Measurements from ENCODE around the gene CCNYL1. TPM values are rescaled to one million over a fixed set of nuclear protein-coding genes. Genes with fewer than 3 reads are reported as not detected.

The CCNYL1 gene
- 10 to 100 TPM in 3 of 4 donors, 1 to 10 TPM in 1; 8.2 to 18.4 (median 15.2) TPM for polyA plus RNA-seq
- long read RNA-seq, donor 1: 0 reads
- long read RNA-seq, donor 2, partial matches to known transcripts: 0 of 1 reads
- long read RNA-seq, donor 2, other reads (novel, unspliced or antisense): 0 of 1 reads
- long read RNA-seq, donor 3, partial matches to known transcripts: 7 of 34 reads
- long read RNA-seq, donor 3, other reads (novel, unspliced or antisense): 27 of 34 reads
- long read RNA-seq, donor 4: 0 reads
- long read RNA-seq, donor 5, partial matches to known transcripts: 0 of 1 reads
- long read RNA-seq, donor 5, other reads (novel, unspliced or antisense): 0 of 1 reads
- long read RNA-seq, donor 6, partial matches to known transcripts: 0 of 2 reads
- long read RNA-seq, donor 6, other reads (novel, unspliced or antisense): 0 of 2 reads
- long read RNA-seq, donor 7: 0 reads
- long read RNA-seq, donor 8: 0 reads
- long read RNA-seq, donor 9, partial matches to known transcripts: 0 of 2 reads
- long read RNA-seq, donor 9, other reads (novel, unspliced or antisense): 0 of 2 reads
- long read RNA-seq, donor 10, partial matches to known transcripts: 0 of 9 reads
- long read RNA-seq, donor 10, other reads (novel, unspliced or antisense): 6 of 9 reads

DNA sequence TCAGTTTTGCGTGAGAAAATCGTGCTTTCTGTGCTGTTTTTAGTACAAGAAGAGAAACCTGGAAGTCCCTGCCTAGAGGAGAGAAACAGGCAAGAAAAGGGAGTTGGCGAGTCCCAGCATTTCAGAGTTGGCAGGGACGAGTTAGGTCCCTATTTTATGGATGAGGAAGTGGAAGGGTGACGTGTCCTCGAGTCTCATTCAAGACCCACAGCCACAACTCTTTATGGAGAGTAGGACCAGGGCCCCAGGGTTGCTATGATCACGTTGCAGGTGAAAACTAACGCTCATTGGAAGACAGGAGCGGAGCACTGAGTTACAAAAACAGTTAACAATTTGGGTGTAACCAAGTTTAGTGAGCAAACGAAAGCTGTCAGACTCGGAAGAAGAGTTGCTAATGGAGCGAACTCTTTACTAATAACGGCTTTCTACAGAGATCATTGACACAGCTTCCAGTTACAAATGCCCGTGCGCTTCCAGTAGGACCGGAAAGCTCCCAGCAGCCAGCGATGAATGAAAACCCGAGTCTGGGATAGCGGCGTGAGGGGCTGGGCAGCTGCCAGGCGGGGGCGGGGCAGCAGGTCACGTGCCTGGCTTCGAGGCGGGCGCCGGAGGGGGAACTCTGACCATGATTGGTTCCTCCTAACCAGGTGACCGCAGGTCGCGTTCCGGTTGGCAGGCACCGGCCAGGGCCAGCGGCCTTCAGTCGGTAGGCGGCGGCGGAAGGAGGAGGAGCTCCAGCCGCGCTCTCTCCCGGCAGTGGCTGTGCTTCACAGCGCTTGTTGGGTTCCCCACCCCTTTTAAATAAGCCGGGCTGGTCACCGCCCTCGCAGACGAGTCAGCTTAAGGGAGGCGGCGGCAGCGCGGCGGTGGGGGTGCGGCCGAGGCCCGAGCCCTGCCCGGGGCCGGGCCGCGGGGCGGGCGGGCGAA lies at the start of gene CCNYL1:
TSS of gene CCNYL1 (plus strand) at position 827 of the 927 bp plus-strand sequence. CDS start 257 bp downstream, outside the sequence.
- Histone ChIP-seq H3K4me3 (ENCODE audit: low read depth in 1 of 3, low read length in 3 of 3) (peak within 1 kb of the TSS; percentile 90 to 100 (median 94)), H3K36me3 (ENCODE audit: control insufficient read depth in 3 of 3, insufficient read depth in 2 of 3, low read depth in 1 of 3, low read length in 3 of 3) (no peaks in the 10 kb centered on the region), H3K4me1 (ENCODE audit: control insufficient read depth in 3 of 3, insufficient read depth in 2 of 3, low read depth in 1 of 3, low read length in 2 of 3) (peaks cover 2 to 7% (median 3%) of the 10 kb centered on the region in 3 donors), H3K9me3 (ENCODE audit: control insufficient read depth in 2 of 2, insufficient read depth in 1 of 2, low read depth in 1 of 2, low read length in 1 of 2) (no peaks in the 10 kb centered on the region), H3K27ac (ENCODE audit: low read depth in 1 of 3, low read length in 2 of 3) (peak within 1 kb of the TSS; percentile 96 to 99 (median 98)), H3K27me3 (ENCODE audit: control insufficient read depth in 3 of 3, insufficient read depth in 3 of 3, low read length in 3 of 3) (no peaks in the 10 kb centered on the region)
- FAIRE-seq: no peak
- WGBS, 3 donors: 0 to 1% (median 1%) methylated on average over 55 to 60 of the region's 60 CpGs
- peak; percentile 99 for DNase-seq

DNA sequence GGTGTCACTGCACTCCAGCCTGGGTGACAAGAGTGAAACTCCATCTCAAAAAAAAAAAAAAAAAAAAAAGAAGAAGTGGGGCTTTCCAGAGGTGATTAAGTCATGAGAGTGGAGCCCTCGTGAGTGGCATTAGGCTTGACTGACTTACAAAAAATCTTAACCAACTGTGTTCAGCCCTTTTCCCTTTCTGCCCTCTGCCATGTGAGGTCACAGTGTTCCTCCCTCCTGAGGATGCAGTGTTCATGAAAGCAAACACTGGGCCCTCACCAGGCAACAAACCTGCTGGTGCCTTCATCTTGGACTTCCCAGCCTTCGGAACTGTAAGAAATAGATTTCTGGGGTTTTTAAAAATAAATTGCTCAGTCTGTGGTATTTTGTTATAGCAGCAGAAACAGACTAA lies 49.2 kb upstream of the CCNYL1 start:
- FAIRE-seq: no peak
- Histone ChIP-seq H3K9me3 (ENCODE audit: control insufficient read depth in 2 of 2, insufficient read depth in 1 of 2, low read depth in 1 of 2, low read length in 1 of 2) (no peaks in the 10 kb centered on the region), H3K27ac (ENCODE audit: low read depth in 1 of 3, low read length in 2 of 3) (no peak overlapping the region), H3K4me1 (ENCODE audit: control insufficient read depth in 3 of 3, insufficient read depth in 2 of 3, low read depth in 1 of 3, low read length in 2 of 3) (no peaks in the 10 kb centered on the region), H3K4me3 (ENCODE audit: low read depth in 1 of 3, low read length in 3 of 3) (no peak overlapping the region), H3K36me3 (ENCODE audit: control insufficient read depth in 3 of 3, insufficient read depth in 2 of 3, low read depth in 1 of 3, low read length in 3 of 3) (no peaks in the 10 kb centered on the region), H3K27me3 (ENCODE audit: control insufficient read depth in 3 of 3, insufficient read depth in 3 of 3, low read length in 3 of 3) (no peaks in the 10 kb centered on the region)
- DNase-seq: no peak
- WGBS, 3 donors: 72 to 77% (median 76%) methylated on average over 2 of the region's 2 CpGs

DNA sequence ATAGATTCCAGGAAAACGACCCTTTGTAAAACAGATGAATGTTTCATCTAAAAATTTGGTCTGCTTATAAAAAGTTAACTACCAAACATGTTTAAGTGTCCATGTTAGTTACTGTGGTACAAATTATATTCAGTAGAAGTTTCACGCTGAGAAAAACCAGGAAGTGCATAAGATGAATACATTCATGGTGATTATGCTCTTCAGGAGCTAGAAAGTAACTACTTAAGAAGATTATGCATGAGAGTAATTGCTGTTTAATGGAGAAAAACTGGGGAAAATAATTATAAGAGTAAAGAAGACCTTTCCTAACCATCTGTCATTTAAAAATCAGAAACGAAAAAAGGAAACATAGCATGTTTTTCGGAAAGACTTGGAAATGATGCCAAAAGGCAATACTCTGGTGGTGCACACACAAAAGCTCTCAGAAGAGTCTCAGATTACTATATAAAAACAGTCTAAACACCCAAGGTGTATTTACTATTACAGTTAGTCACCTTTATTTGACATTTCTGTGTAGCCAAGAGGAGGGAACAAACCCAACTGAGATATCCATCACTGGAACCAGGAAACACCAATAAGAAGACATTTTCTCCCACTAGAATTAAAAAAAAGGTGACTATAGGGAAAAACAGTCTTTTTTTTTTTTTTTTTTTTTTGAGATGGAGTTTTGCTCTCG lies 47.4 kb upstream of the CCNYL1 start:
- Histone ChIP-seq H3K4me3 (ENCODE audit: low read depth in 1 of 3, low read length in 3 of 3) (no peak overlapping the region), H3K9me3 (ENCODE audit: control insufficient read depth in 2 of 2, insufficient read depth in 1 of 2, low read depth in 1 of 2, low read length in 1 of 2) (no peaks in the 10 kb centered on the region), H3K4me1 (ENCODE audit: control insufficient read depth in 3 of 3, insufficient read depth in 2 of 3, low read depth in 1 of 3, low read length in 2 of 3) (no peaks in the 10 kb centered on the region), H3K27ac (ENCODE audit: low read depth in 1 of 3, low read length in 2 of 3) (no peak overlapping the region), H3K36me3 (ENCODE audit: control insufficient read depth in 3 of 3, insufficient read depth in 2 of 3, low read depth in 1 of 3, low read length in 3 of 3) (no peaks in the 10 kb centered on the region), H3K27me3 (ENCODE audit: control insufficient read depth in 3 of 3, insufficient read depth in 3 of 3, low read length in 3 of 3) (no peaks in the 10 kb centered on the region)
- 58 to 68% (median 62%) methylated on average over 4 to 5 of the region's 5 CpGs for WGBS, 3 donors
- FAIRE-seq (no peak), DNase-seq (no peak)

DNA sequence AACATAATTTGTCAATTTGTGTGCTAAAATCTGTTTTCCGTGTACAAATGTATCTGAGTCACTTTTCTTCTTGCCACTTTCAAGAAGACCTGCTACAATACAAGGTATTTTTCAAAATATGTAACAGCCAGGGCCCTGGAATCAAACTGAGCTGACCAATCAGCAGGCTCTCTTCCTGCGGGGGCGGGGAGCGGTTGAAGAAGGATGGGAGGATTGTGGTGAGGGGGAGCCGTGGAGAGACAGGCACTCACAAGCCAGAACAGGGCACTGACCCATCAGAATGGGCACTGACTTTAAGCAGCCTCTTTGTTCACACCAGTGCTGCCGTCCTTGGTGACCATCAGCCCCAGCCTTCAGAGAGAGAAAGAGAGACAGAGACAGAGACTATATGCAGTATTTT lies 40.6 kb upstream of the CCNYL1 start:
- FAIRE-seq: no peak
- Histone ChIP-seq H3K36me3 (ENCODE audit: control insufficient read depth in 3 of 3, insufficient read depth in 2 of 3, low read depth in 1 of 3, low read length in 3 of 3) (no peaks in the 10 kb centered on the region), H3K4me3 (ENCODE audit: low read depth in 1 of 3, low read length in 3 of 3) (no peak overlapping the region), H3K27me3 (ENCODE audit: control insufficient read depth in 3 of 3, insufficient read depth in 3 of 3, low read length in 3 of 3) (no peaks in the 10 kb centered on the region), H3K9me3 (ENCODE audit: control insufficient read depth in 2 of 2, insufficient read depth in 1 of 2, low read depth in 1 of 2, low read length in 1 of 2) (no peaks in the 10 kb centered on the region), H3K27ac (ENCODE audit: low read depth in 1 of 3, low read length in 2 of 3) (no peak overlapping the region), H3K4me1 (ENCODE audit: control insufficient read depth in 3 of 3, insufficient read depth in 2 of 3, low read depth in 1 of 3, low read length in 2 of 3) (no peaks in the 10 kb centered on the region)
- DNase-seq: no peak
- 68 to 85% (median 79%) methylated on average over 6 of the region's 6 CpGs for WGBS, 3 donors

DNA sequence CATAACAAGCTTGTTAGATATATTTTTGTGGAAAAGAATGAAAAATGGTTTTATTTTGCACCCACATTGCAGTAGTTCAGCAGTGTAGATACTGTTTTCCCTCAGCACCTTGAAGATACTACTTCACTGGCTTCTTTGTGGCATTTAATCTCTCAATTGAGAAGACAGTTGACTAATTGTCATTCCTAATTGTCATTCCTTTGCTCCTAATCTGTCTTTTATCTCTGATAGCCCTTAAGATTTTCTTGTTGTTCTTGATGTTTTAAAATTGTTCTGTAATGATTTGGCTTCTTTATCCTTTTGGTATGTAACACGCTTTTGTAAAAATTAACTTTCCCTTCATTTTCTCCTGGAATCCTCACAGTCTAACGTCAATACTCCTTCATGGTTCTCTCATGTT lies 38.0 kb upstream of the CCNYL1 start:
- H3K27ac ChIP-seq (ENCODE audit: low read depth in 1 of 3, low read length in 2 of 3): no peak overlapping the region
- no peaks in the 10 kb centered on the region for H3K36me3 ChIP-seq (ENCODE audit: control insufficient read depth in 3 of 3, insufficient read depth in 2 of 3, low read depth in 1 of 3, low read length in 3 of 3)
- no peak overlapping the region for H3K4me3 ChIP-seq (ENCODE audit: low read depth in 1 of 3, low read length in 3 of 3)
- no peaks in the 10 kb centered on the region for H3K9me3 ChIP-seq (ENCODE audit: control insufficient read depth in 2 of 2, insufficient read depth in 1 of 2, low read depth in 1 of 2, low read length in 1 of 2)
- H3K4me1 ChIP-seq (ENCODE audit: control insufficient read depth in 3 of 3, insufficient read depth in 2 of 3, low read depth in 1 of 3, low read length in 2 of 3): no peaks in the 10 kb centered on the region
- no peak for FAIRE-seq
- no peak for DNase-seq
- WGBS, 3 donors: 63 to 86% (median 84%) methylated on average over 2 of the region's 2 CpGs
- no peaks in the 10 kb centered on the region for H3K27me3 ChIP-seq (ENCODE audit: control insufficient read depth in 3 of 3, insufficient read depth in 3 of 3, low read length in 3 of 3)

DNA sequence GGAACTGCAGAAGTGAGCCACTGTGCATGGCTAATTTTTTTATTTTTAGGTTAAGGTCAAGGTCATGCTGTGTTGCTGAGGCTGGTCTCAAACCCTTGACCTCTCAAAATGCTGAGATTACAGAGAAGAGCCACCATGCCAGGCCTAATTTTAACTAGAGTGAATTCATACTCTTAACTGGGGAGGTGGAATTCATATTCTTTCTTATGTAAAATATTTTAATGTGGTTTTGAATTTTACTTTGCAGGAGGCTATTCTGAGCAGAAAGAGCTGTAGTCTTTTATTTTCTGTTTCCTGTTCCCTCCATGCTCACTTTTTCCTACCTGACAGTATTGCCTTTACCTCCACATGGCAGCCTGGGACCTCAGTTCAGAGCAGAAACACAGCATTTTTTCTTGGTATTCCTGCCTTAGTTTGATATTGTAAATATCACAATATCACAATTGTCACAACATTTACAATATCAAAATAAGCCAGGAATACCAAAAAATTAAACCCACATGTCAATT lies 37.1 kb upstream of the CCNYL1 start:
- DNase-seq (no peak), FAIRE-seq (no peak)
- Histone ChIP-seq H3K27me3 (ENCODE audit: control insufficient read depth in 3 of 3, insufficient read depth in 3 of 3, low read length in 3 of 3) (no peaks in the 10 kb centered on the region), H3K9me3 (ENCODE audit: control insufficient read depth in 2 of 2, insufficient read depth in 1 of 2, low read depth in 1 of 2, low read length in 1 of 2) (no peaks in the 10 kb centered on the region), H3K27ac (ENCODE audit: low read depth in 1 of 3, low read length in 2 of 3) (no peak overlapping the region), H3K4me1 (ENCODE audit: control insufficient read depth in 3 of 3, insufficient read depth in 2 of 3, low read depth in 1 of 3, low read length in 2 of 3) (no peaks in the 10 kb centered on the region), H3K4me3 (ENCODE audit: low read depth in 1 of 3, low read length in 3 of 3) (no peak overlapping the region), H3K36me3 (ENCODE audit: control insufficient read depth in 3 of 3, insufficient read depth in 2 of 3, low read depth in 1 of 3, low read length in 3 of 3) (no peaks in the 10 kb centered on the region)

DNA sequence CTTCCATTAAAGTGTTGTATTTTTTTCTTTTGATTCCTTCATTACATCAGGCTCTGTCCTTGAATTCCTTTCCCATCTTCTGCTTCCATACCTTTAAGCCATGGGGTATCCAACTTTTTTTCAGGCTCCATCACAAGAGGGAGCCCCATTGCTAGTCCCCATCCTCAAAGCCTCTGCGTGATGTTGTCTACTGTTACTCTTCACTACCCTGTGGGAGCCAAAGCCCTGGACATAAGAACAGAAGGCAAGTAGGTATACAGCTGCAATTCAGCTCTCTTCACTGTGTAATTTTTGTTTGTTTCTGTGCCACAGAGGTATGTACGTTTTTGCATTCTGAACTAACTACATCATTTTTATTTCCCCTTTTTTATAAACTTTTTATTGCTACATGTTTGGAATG lies 36.6 kb upstream of the CCNYL1 start:
- Histone ChIP-seq H3K27me3 (ENCODE audit: control insufficient read depth in 3 of 3, insufficient read depth in 3 of 3, low read length in 3 of 3) (no peaks in the 10 kb centered on the region), H3K27ac (ENCODE audit: low read depth in 1 of 3, low read length in 2 of 3) (no peak overlapping the region), H3K9me3 (ENCODE audit: control insufficient read depth in 2 of 2, insufficient read depth in 1 of 2, low read depth in 1 of 2, low read length in 1 of 2) (no peaks in the 10 kb centered on the region), H3K4me1 (ENCODE audit: control insufficient read depth in 3 of 3, insufficient read depth in 2 of 3, low read depth in 1 of 3, low read length in 2 of 3) (no peaks in the 10 kb centered on the region), H3K36me3 (ENCODE audit: control insufficient read depth in 3 of 3, insufficient read depth in 2 of 3, low read depth in 1 of 3, low read length in 3 of 3) (no peaks in the 10 kb centered on the region), H3K4me3 (ENCODE audit: low read depth in 1 of 3, low read length in 3 of 3) (no peak overlapping the region)
- WGBS, 3 donors: 69 to 76% (median 70%) methylated on average over 2 of the region's 2 CpGs
- DNase-seq (no peak), FAIRE-seq (no peak)
